ENCODE results near the gene TSEN2. TPM values are rescaled to one million over a fixed set of nuclear protein-coding genes. Genes with fewer than 3 reads are reported as not detected.

TSEN2 gene
- total RNA-seq, 1 donor from 2014 or later = 11.5 TPM

- no peak overlapping the region for H3K27ac Mint-ChIP-seq (ENCODE audit: unreplicated experiment)
These were observed 36.7 kb downstream of the TSEN2 start for GRCh38 chr3:12521010-12521409.

GRCh38 chr3:12522721-12523120 lies 38.4 kb downstream of the TSEN2 start:
- H3K36me3 Mint-ChIP-seq (ENCODE audit: unreplicated experiment) = peaks cover 10% of the 10 kb centered on the region
- H3K27ac Mint-ChIP-seq (ENCODE audit: unreplicated experiment) = no peak overlapping the region
- no peaks in the 10 kb centered on the region for H3K27me3 Mint-ChIP-seq (ENCODE audit: unreplicated experiment)
- no peaks in the 10 kb centered on the region for H3K9me3 Mint-ChIP-seq (ENCODE audit: unreplicated experiment)
- TF ChIP-seq CTCF (IDR thresholded peaks at IDR 0.05) = no peak
- H3K4me1 Mint-ChIP-seq (ENCODE audit: unreplicated experiment) = no peaks in the 10 kb centered on the region
- DNase-seq (ENCODE audit: extremely low spot score, unreplicated experiment) = no peak
- H3K4me3 Mint-ChIP-seq (ENCODE audit: unreplicated experiment) = no peak overlapping the region

More at GRCh38 chr3:12521010-12521409, 36.7 kb downstream of the TSEN2 start:
- Mint-ChIP-seq H3K27me3 (ENCODE audit: unreplicated experiment) (no peaks in the 10 kb centered on the region), H3K9me3 (ENCODE audit: unreplicated experiment) (no peaks in the 10 kb centered on the region), H3K4me3 (ENCODE audit: unreplicated experiment) (no peak overlapping the region), H3K4me1 (ENCODE audit: unreplicated experiment) (no peaks in the 10 kb centered on the region), H3K36me3 (ENCODE audit: unreplicated experiment) (peaks cover 6% of the 10 kb centered on the region)
- no peak for TF ChIP-seq CTCF (IDR thresholded peaks at IDR 0.05)
- no peak for DNase-seq (ENCODE audit: extremely low spot score, unreplicated experiment)

- no peak for DNase-seq (ENCODE audit: extremely low spot score, unreplicated experiment)
- no peak overlapping the region for H3K4me3 Mint-ChIP-seq (ENCODE audit: unreplicated experiment)
- H3K9me3 Mint-ChIP-seq (ENCODE audit: unreplicated experiment) = no peaks in the 10 kb centered on the region
- peaks cover 21% of the 10 kb centered on the region for H3K36me3 Mint-ChIP-seq (ENCODE audit: unreplicated experiment)
- no peaks in the 10 kb centered on the region for H3K4me1 Mint-ChIP-seq (ENCODE audit: unreplicated experiment)
- no peak for TF ChIP-seq CTCF (IDR thresholded peaks at IDR 0.05)
- no peaks in the 10 kb centered on the region for H3K27me3 Mint-ChIP-seq (ENCODE audit: unreplicated experiment)
- no peak overlapping the region for H3K27ac Mint-ChIP-seq (ENCODE audit: unreplicated experiment)
These were observed 43.5 kb downstream of the TSEN2 start for GRCh38 chr3:12527757-12528143.

GRCh38 chr3:12532182-12532581 lies 47.9 kb downstream of the TSEN2 start:
- no peaks in the 10 kb centered on the region for H3K27me3 Mint-ChIP-seq (ENCODE audit: unreplicated experiment)
- no peaks in the 10 kb centered on the region for H3K9me3 Mint-ChIP-seq (ENCODE audit: unreplicated experiment)
- no peak for DNase-seq (ENCODE audit: extremely low spot score, unreplicated experiment)
- no peak overlapping the region for H3K4me3 Mint-ChIP-seq (ENCODE audit: unreplicated experiment)
- H3K36me3 Mint-ChIP-seq (ENCODE audit: unreplicated experiment) = peaks cover 15% of the 10 kb centered on the region
- no peaks in the 10 kb centered on the region for H3K4me1 Mint-ChIP-seq (ENCODE audit: unreplicated experiment)
- H3K27ac Mint-ChIP-seq (ENCODE audit: unreplicated experiment) = no peak overlapping the region
- no peak for TF ChIP-seq CTCF (IDR thresholded peaks at IDR 0.05)

- no peak overlapping the region for H3K4me3 Mint-ChIP-seq (ENCODE audit: unreplicated experiment)
- H3K4me1 Mint-ChIP-seq (ENCODE audit: unreplicated experiment) = no peaks in the 10 kb centered on the region
- no peaks in the 10 kb centered on the region for H3K9me3 Mint-ChIP-seq (ENCODE audit: unreplicated experiment)
- TF ChIP-seq CTCF (IDR thresholded peaks at IDR 0.05) = peak; percentile 43
- no peaks in the 10 kb centered on the region for H3K27me3 Mint-ChIP-seq (ENCODE audit: unreplicated experiment)
- DNase-seq (ENCODE audit: extremely low spot score, unreplicated experiment) = no peak
- H3K27ac Mint-ChIP-seq (ENCODE audit: unreplicated experiment) = no peak overlapping the region
- peaks cover 10% of the 10 kb centered on the region for H3K36me3 Mint-ChIP-seq (ENCODE audit: unreplicated experiment)
These were observed 52.1 kb downstream of the TSEN2 start for GRCh38 chr3:12536423-12536822.

Measured in osteocyte (in vitro differentiated cells).